HG02943 (cell line): ENCODE results near the gene PFKL.

ENCODE experiments used
- ATAC-seq: cut with Tn5 transposase; IDR thresholded peaks from one replicate; pipeline ENCODE4 v1.9.1; 2021; ENCODE audit warnings: mild to moderate bottlenecking, low read depth, moderate library complexity; ENCODE audit not compliant: unreplicated experiment

Gene PFKL

DNA sequence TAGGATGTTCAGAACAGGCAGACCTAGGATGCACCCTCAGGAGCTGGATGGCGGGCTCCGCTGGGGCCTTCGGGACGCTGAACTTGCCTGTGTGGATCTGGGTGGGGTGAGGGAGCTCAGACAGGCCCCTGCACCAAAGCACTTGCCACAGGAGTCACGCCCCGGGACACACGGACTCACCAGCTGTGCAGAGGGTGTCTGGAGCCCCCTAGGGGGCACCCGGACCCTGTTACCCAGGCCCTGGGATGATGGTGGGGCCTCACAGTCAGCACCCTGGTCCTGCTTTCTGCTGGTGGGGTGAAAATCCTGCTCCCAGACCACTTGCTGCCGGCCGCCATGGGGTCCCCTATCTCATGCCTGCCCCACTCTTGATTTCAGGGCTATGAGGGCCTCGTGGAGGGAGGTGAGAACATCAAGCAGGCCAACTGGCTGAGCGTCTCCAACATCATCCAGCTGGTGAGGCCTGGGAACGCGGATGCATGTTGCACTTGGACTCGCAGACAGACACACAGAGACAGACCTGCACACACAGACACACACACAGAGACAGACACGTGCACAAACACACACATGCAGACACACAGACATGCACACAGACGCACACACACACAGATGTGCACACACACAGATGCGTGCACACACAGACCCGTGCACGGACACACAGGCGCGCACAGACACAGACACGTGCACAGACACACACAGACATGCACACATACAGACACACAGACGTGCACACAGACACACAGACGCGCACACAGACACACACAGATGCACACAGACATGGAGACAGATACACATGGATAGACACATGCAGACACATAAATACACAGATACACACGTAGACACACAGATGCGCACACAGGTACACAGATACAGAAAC lies 11.0 kb downstream of the PFKL start:
- no peak for ATAC-seq

GRCh38 chr21:44312089-44312488 lies 12.2 kb downstream of the PFKL start:
- ATAC-seq, result no peak

GRCh38 chr21:44312716-44313115 lies 12.9 kb downstream of the PFKL start:
- ATAC-seq, result no peak

DNA sequence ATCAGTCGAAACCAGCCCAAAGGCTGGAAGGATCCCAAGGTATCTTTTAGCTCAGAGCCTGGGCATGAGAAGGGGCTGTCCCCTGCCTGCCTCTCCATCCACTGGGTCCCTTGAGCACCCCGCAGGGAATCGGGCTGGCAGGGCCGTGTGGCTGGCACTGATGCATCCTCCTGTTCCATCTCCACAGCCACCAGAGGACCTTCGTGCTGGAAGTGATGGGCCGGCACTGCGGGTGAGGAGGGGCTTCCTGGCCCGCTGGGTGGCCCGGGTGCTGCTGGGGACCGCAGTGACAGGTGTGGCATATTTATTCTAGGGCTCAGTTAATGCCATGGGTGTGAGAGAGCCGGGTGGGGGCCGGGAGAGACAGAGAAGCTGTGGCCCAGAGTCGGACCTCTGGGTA lies 13.6 kb downstream of the PFKL start:
- no peak for ATAC-seq

GRCh38 chr21:44314128-44314527 lies 14.3 kb downstream of the PFKL start:
- no peak for ATAC-seq

DNA sequence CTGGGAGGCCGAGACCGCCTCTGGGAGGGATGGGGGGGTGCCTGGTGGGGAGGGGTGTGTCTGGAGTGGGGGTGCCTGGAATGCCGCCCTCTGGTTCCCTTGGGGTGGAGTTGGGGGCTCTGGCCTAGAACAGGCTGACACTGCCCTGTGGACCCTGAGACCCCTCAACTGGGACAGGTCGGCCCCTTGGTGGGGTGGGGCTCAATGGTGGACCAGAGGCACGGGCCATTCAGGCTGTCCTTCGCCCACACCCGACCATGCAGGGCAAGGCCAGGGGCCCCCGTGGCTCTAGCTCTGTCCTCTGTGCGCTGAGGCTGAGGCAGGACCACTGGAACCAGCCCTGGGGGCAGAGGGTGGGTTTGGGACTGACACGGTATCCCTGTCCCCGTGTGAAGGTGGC lies 14.7 kb downstream of the PFKL start:
- no peak for ATAC-seq

- no peak for ATAC-seq
These were observed 15.9 kb downstream of the PFKL start for GRCh38 chr21:44315691-44316203.

DNA sequence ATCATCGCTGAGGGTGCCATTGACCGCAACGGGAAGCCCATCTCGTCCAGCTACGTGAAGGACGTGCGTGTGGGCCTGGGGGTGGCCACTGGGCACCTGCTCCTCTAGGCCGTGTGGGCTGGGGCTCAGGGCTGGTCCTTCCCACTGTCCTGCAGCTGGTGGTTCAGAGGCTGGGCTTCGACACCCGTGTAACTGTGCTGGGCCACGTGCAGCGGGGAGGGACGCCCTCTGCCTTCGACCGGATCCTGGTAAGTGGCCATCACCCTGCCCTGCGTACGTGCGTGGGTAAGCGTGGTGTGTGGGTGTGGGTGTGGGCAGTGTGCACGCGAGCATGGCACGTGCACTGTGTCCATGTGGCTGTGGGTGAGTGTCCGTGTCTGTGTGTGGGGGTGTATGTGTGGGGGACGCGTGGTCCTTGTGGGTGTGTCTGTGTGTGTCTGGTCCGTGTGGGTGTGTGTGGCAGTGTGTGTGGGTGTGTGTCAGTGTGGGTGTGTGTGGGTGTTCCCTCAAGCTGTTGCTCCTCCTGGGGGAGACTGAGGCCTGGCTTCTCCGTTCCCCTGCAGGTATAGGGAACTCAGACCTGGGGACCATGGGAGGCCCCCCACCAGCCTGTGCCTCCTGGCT lies 16.5 kb downstream of the PFKL start:
- ATAC-seq, result no peak

GRCh38 chr21:44317241-44317782 lies 17.5 kb downstream of the PFKL start:
- no peak for ATAC-seq

GRCh38 chr21:44317871-44318270 lies 18.0 kb downstream of the PFKL start:
- ATAC-seq, result no peak

- no peak for ATAC-seq
These were observed 18.8 kb downstream of the PFKL start for GRCh38 chr21:44318489-44319285.

DNA sequence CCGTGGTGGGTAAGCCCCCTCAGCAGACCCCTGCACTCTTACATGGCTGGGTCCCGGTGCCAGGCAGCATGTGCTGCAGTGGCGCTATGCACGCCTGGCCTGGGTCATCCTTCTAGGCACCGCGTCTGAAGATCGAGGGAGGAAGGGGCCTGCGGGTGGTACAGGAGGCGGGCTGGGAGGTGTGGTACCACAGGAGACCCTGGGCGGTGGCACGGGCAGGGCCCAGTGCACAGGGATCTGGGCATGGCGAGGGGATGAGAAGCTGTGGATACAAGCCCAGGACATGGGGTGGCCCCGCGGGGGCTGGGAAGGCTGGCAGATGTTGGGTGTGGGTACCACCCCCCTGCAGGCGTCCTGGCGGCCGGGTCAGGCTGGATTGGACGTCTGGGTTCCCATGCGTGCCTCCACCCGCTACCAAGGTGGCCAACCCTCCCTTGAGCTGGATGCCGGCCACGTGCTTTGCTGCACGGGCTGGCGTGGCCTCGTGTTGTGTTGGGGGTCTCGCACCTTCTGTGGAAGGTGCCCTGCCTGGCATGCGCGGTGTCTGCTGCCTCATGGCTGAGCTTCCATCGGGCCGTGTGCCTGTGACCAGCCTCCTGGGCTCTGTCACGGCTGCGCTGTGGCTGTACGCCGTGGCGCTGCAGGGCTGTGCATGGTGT lies 19.7 kb downstream of the PFKL start:
- no peak for ATAC-seq

GRCh38 chr21:44320847-44321246 lies 21.0 kb downstream of the PFKL start:
- ATAC-seq, result no peak

DNA sequence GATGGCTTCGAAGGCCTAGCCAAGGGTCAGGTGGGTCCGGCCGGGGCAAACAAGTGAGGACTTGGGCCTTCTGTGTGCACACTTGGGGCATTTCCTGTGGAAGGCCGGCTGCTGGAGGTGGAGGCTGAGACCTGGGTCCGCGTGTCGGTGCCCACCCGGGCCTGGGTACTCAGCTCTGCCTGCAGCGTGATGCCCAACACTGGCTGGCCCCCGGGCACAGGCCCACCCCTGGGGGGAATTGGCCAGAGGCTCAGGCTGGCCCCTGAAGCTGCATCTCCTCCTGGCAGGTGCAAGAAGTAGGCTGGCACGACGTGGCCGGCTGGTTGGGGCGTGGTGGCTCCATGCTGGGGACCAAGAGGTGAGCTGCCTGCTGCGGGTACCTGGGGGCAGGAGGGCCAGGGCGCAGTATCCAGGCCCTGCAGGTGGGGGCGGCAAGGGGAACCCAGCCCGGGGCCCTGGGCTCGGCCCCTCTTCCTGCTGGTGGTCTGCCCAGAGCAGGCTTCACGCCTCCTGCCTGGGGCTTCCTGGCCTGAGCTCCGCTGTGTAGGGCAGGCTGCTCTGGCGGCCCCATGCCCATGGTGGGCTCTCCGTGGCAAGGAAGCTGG lies 22.1 kb downstream of the PFKL start:
- no peak for ATAC-seq

DNA sequence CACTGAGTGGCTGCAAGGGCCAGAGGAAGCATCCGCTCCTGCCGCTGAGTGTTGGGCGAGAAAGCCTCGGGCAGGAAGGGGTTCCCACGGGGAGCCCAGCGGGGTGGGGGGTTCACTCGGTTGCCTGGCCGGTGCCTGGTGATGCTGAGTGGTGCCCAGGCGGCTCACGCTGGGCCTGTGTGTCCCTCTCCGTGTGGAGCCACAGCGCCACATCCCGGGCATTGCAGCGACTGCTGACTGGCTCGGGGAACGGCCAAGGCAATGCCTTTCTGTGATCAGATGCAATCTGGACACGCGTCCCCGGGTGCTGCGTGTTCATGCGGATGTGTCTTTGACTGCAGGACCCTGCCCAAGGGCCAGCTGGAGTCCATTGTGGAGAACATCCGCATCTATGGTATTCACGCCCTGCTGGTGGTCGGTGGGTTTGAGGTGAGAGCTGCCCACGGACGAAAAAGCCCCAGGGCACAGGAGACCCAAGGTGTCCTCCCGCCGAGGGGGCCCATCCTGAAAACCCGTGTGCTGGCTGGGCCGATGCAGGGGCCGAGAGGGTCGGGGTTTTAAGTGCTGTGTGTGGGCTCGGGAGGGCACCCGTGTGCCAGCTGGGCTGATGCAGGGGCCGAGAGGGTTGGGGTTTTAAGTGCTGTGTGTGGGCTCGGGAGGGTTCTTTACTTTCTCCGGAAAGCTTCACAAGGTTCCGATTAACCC lies 22.9 kb downstream of the PFKL start:
- ATAC-seq, result no peak

DNA sequence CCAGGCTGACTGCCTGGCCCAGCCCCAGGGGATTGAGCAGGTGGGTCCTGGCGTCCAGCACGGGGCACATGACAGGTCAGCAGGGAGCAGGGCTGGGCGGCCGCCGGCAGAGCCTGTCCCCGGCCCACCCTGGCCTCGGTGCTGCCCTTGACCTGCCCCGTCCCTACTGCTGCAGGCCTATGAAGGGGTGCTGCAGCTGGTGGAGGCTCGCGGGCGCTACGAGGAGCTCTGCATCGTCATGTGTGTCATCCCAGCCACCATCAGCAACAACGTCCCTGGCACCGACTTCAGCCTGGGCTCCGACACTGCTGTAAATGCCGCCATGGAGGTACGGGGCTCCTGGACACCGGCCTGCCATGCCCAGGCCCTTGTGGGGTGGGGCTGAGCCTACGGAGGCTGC lies 23.7 kb downstream of the PFKL start:
- no peak for ATAC-seq

GRCh38 chr21:44324106-44324853 lies 24.4 kb downstream of the PFKL start:
- ATAC-seq, result no peak

- no peak for ATAC-seq
These were observed 24.9 kb downstream of the PFKL start for GRCh38 chr21:44324854-44325107.
